Amniotic stem cell (primary cell): ENCODE measurements around the gene RPL15.
"Not testable (repeated sequence)": the region's sequence is repeated elsewhere in the genome, so short reads cannot be mapped to it uniquely, and the experiment has no call there.

ENCODE experiments used
- DNase-seq: peaks from one replicate; lab custom pipeline; 2025; lab: John Stamatoyannopoulos, UW

The RPL15 gene

DNA sequence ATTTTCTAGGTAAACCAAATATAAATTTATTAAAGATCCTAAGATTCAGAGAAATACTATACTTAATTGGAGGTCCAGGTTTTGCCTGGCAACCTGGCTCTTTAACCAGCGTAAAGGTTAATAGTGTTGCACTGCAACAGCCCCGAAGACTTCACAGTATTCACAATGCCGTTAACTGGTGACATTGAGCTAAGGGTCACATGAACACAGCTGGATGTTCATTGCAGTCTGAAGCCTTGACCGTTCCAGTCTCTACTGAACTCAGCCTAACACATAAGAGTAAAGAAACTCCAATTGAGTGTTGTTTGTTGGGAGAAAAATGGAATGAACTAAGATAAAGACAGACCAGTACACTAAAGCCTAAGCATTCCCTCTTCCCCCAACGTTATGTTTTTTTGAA is 27.0 kb upstream of the RPL15 start:
- no peak for DNase-seq

DNA sequence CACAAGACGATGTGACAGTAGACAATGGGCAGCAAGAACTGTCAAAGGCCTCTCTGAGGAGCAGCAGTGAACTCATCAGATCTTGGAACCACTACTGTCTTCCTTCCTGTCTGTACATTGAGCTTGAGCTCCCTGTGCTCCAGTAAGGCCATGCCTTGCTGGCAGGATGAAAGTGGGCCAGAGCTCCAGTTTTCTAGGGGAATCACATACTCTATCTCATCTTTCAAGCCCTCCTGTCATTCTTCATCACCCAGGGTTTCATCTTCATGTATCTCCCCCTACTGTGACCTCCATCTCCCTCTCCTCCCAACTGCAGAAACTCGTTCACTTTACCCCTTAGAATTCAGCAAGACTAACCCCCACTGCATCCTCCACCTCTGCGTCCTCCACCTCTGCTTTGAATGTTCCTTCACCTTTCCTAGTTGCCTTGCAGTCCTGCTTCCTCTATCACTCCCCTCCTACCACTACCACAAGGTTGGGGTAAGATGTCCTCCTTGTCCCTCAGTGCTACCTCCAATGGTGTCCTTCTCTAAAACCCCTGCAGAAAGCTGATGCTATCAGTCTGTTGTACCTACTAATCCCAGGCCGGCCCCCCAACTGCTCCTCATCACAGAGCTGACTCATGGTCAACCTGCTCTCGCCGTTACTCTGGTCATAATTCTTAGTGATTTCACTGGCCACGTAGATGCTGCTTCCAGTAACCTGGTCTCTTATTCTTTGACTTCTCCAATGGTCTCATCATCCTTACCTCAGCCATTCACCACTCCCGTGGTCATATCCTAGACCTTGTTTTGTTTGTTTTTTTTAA is 22.5 kb upstream of the RPL15 start:
- no peak for DNase-seq

DNA sequence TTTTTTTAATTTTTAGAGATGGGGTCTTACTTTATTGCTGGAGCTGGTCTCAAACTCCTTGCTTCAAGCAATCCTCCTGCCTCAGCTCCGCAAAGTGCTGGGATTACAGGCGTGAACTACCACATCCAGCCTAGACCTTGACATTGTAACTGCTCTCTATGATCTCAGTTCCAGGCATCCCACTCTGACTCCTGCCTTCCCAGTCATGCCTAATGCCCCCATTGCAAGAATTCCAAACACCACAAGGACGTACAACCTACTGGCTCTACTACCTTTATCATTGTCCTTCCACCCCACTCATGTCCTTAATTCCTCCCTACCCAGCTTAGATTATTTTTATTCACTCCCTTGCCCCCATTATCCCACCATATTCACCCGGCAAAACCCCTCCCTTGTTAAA is 21.8 kb upstream of the RPL15 start:
- DNase-seq, result no peak

DNA sequence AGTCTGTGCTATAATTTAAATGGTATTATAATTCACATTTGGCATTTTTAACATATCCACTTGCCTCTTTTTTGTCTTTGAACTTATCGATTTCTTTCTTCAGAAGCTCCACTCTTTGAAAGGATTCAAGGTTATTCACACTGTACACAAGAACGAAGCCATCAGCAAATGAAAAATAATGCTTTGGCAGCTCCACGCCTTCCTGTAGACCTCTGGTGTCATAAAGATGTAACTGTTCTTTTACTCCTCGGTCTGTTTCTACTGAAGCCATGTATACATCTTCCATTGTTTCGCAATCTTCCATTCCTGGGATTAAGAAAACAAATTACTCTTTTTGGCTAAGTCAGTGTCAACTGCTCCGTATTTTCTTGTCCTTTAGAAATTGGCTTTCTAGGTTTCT is 16.2 kb upstream of the RPL15 start:
- no peak for DNase-seq

DNA sequence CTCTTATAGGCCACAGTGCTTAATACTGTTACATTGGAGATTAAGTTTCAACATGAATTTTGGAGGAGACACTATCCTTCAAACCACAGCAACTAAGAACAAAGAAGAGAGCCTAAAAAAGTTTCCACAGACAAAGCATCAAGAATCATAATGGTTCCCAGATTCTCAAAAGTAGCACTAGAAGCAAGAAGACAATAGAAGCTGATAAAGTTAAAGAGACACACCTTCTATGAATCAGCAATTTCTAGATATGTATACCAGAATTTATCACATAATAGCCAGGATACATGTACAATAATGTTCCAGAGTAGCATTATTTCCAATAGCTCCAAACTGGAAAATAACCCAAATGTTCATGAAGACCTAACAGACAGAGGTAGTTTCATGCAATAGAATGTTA is 12.4 kb upstream of the RPL15 start:
- DNase-seq, result no peak

- no peak for DNase-seq
Observed at GRCh38 chr3:23909341-23909740, 7.6 kb upstream of the RPL15 start.

DNA sequence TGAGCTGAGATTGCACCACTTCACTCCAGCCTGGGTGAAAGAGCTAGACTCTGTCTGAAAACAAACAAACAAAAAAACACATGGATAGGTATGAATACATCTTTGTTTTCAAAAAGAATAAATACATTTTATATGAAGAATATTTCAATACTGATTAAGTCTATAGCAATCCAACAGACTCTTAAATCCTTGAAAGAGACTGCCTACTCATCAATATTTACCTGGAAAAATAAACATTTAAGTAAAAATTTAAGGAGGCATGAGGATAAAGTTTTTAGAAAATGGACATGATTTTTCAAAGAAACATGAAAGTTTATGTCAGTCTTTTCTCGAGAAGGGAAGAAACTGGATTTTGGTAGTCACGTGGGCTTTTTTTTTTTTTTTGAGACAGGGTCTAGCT is 5.5 kb upstream of the RPL15 start:
- DNase-seq, result no peak

GRCh38 chr3:23912335-23912734 is 4.6 kb upstream of the RPL15 start:
- not testable (repeated sequence) for DNase-seq

DNA sequence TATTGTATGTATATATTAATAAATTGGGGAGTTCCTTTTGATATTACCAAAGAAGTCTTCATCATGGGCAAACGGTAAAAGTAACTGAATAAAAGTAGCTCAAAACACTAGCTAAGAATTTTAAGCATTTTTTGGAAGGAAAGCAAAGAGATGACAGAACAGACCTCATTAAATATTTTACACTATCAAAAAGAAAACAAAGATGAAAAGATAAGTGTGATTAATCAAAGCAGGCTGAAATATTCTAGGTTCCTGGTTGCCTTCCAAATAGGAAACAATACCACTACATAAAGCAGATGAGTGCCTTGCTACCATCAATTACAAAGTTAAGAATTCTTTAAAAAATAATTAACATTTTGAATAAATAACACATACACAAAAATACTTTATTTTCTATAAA is 3.8 kb upstream of the RPL15 start:
- DNase-seq, result no peak

DNA sequence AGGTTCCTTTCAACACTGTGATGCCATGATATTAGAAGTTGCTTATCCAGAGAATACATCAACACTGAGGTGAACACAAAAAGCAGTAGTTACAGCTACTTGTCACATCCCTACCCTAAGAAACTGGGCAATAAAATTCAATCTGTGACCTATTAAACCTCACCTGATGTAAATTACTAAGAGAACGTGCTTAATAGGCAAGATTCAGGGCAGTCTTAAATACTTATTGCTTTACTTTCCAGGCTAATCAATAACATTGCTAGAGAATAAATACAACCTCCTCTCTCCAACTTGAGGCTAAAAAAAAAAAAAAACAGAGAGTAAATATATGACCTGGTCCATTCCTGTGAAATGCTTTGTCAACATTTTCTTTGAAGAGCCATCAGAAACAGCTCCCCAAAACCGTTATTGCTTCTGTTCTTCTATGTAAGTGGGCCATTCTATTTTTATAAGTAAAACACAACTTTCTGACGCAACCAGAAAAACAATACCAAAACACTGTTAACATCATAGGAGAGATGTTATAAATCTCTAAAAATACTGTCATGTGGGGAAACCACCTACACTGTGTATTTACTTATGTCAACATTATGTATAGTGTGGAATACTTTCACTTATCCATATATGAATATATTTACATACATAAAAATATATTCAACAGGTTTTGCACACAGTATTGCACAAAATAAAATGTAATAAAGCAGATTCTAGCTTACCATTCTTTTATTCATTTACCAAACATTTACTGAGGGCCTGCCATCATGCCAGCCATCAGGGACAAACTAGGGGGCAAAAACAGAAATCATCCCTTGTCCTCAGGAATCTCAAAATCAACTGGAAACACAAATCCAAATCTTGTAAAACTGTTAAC is 2.8 kb upstream of the RPL15 start:
- no peak for DNase-seq

DNA sequence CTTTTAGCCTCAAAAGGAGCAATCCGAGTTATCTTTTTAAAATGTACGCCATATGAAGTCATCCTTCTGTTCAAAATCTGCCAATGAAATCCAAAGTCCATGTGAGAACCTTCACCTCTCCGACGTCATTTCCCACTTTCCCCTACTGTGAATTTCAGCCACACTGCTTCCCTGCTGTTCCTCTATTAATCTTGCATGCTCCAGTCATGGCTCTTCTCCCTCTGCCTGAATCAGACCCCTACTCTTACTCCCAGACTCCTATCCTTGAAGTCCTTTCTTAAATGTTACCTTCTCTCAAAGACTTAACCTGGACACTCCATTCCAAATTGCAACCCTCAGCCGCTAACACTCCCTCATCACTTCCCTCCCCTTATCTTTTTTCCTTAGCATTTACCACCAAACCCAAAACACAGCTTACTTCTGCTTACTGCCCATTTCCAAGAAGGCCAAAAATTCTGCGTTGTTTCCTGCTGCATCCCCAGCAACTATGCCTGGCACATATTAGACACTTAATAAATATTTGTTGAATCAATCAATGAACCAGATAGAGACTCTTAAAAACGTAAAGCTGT is 1.3 kb upstream of the RPL15 start:
- DNase-seq, result no peak

GRCh38 chr3:23916152-23916885 is 613 bp upstream of the RPL15 start:
- DNase-seq, result no peak

DNA sequence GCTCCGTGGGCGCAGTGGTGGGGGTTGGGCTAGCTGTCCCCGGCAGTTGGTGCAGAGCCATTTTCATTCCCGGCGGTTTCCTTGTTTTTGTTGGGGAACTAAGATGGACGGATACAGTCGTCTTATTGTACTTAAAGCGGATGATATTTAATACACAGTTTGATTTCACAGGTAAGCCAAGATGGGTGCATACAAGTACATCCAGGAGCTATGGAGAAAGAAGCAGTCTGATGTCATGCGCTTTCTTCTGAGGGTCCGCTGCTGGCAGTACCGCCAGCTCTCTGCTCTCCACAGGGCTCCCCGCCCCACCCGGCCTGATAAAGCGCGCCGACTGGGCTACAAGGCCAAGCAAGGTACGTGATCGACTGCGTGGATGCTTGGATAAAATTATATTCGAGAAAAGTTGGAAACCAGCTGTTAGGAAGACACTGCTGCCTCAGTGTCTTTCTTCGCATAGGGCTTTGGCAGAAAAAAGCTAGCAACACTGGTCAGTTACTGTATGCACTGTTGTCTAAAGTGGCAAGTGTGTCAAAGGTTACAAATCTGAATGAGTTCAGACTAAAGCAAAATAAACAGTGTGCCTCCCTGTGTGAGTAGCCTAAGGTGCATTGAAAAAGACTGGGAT is 859 bp downstream of the RPL15 start:
- not testable (repeated sequence) for DNase-seq

DNA sequence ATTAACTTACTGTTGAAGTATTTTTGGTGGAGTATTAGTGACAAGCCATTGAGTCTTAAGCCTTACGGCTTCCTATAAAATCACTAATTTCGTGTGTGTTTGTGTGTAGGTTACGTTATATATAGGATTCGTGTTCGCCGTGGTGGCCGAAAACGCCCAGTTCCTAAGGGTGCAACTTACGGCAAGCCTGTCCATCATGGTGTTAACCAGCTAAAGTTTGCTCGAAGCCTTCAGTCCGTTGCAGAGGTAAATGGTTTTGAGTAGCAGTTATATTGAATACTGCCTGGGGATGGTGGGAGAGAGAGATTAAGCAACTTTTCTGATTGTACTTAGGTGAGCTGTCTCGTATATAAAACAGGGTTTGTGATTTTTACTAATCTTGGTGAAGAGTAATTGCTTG is 1.4 kb downstream of the RPL15 start:
- not testable (repeated sequence) for DNase-seq

- no peak for DNase-seq
Observed at GRCh38 chr3:23919628-23920027, 2.7 kb downstream of the RPL15 start.

DNA sequence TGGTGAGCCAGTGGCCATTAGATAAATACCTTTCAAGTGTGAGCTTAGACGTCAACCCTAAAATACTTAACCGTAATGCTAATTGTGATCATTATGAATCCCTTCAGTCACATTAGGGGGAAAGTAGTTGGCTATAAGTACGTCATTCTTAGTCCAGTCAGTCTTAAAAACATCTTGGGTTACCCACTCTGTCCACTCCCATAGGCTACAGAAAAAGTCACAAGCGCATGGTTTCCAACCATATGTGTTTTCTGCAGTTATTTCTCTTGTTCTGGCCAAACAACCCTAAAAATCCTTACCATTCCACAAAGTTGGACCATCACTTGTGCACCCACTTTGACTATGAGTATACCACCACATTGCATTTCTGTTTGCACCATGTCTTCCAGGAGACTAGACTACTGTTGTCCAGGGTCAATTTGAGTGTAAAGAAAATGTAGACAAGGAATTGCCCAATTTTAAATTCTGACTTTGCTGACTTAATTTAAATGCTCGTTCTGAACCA is 3.3 kb downstream of the RPL15 start:
- no peak for DNase-seq

DNA sequence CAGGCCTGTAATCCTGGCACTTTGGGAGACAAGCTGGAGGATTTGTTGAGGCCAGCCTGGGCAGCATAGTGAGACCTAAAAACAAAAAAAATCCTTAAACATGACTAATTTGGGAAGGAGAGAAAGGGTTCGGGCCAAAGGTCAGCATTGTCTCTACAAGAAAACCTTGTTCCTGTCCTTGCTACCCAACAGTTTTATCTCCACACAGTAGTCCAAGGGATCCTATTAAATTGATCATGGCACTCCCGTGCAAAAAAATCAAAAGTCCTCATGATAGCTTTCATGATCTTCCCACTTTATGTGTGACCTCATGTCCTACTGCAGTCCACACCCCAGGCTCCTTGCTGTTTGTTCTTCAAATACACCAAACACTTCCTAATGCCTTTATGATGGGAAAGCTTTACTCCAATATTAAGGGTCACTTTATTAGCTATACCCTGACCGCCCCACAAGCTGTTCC is 4.2 kb downstream of the RPL15 start:
- no peak for DNase-seq

GRCh38 chr3:23923786-23924185 is 6.9 kb downstream of the RPL15 start:
- no peak for DNase-seq

DNA sequence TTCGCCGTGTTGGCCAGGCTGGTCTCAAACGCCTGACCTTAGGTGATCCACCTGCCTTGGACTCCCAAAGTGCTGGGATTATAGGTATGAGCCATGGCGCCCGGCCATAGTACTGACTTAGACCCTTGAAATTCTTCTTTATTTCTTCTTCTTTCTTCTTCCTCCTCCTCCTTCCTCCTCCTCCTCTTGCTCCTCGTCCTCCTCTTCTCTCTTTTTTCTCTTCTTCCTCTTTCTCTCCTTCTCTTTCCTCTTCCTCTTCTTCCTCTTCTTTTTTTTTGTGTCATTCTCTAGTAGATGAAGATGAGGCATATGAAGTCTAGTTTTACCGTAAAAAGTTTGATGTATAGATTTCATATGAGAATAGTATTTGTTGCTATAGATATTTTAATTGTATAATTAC is 9.3 kb downstream of the RPL15 start:
- DNase-seq, result no peak

- no peak for DNase-seq
Observed at GRCh38 chr3:23926736-23927135, 9.8 kb downstream of the RPL15 start.

GRCh38 chr3:23928524-23928923 is 11.6 kb downstream of the RPL15 start:
- no peak for DNase-seq

DNA sequence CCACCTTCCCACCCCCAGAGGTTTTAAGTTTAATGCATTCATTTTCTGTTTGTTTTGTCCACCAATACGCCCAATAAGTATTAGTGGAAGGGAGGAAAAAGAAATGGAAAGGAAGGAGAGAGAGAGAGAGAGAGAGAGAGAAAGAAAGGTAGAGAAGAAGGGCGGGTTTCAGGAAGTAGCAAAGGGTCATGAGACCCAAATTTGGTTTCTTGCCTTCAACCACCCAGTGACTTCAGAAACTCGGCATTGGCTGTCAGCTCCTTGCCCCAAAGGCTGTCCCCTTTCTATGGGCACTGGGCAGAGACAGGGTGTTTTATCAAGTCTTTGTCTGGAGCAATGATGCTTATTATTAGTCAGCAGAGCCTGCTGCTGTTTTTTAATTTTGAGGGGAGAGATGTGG is 14.7 kb downstream of the RPL15 start:
- no peak for DNase-seq
